Lung (tissue), 12 donors: ENCODE data around the gene HAPSTR1. TPM values are rescaled to one million over a fixed set of nuclear protein-coding genes. Genes with fewer than 3 reads are reported as not detected.

Experiments used
- ATAC-seq: fragments of 200-7000 bp; cut with Tn5 transposase; one replicate; pipeline ENCODE4 v1.9.1; 2020; ENCODE audit warnings: moderate number of reproducible peaks; ENCODE audit not compliant: insufficient read depth, low FRiP score
- DNase-seq, 3 donors: peaks; one replicate each; pipeline ENCODE4 v3.0.0-alpha.2; 2013 to 2017
- H3K27ac ChIP-seq, 2 donors: one replicate each; pipeline ENCODE4 v1.5.1; 2013; ENCODE audit warnings: mild to moderate bottlenecking in 2 of 2, moderate library complexity in 2 of 2, control low read depth in 1 of 2, inconsistent platforms in 1 of 2, low read depth in 1 of 2, low read length in 1 of 2
- H3K27me3 ChIP-seq, 3 donors: one replicate each; pipeline ENCODE4 v1.5.1; 2013; ENCODE audit warnings: low read length in 2 of 3; ENCODE audit not compliant: control insufficient read depth in 3 of 3, insufficient read depth in 3 of 3
- H3K36me3 ChIP-seq, 4 donors: one replicate each; pipeline ENCODE4 v1.5.1; 2013; ENCODE audit warnings: low read length in 4 of 4, mild to moderate bottlenecking in 1 of 4, moderate library complexity in 1 of 4; ENCODE audit not compliant: control insufficient read depth in 4 of 4, insufficient read depth in 4 of 4
- H3K4me1 ChIP-seq, 5 donors: one replicate each; pipeline ENCODE4 v1.5.1; 2013; ENCODE audit warnings: low read length in 5 of 5, mild to moderate bottlenecking in 2 of 5, moderate library complexity in 1 of 5; ENCODE audit not compliant: control insufficient read depth in 5 of 5, insufficient read depth in 5 of 5
- H3K4me3 ChIP-seq: one replicate; pipeline ENCODE4 v1.5.1; 2013; ENCODE audit warnings: mild to moderate bottlenecking, control low read depth, moderate library complexity
- H3K9ac ChIP-seq, 2 donors: one replicate each; pipeline ENCODE4 v1.5.1; 2013; ENCODE audit warnings: low read length in 2 of 2, control low read depth in 1 of 2; ENCODE audit not compliant: insufficient read depth in 1 of 2
- H3K9me3 ChIP-seq, 4 donors: one replicate each; pipeline ENCODE4 v1.5.1; 2013; ENCODE audit warnings: low read length in 3 of 4, mild to moderate bottlenecking in 1 of 4, moderate library complexity in 1 of 4; ENCODE audit not compliant: control insufficient read depth in 4 of 4, insufficient read depth in 3 of 4
- CTCF ChIP-seq: IDR thresholded peaks from 2 replicates; pipeline ENCODE4 v1.5.1; 2012; ENCODE audit warnings: mild to moderate bottlenecking; ENCODE audit errors: control extremely low read depth, extremely low read depth
- WGBS, 2 donors: extraction: QIAGEN DNeasy Blood & Tissue Kit; methylation state at CpG; one replicate each; pipeline ENCODE4 v1.1.7; 2013; 5-methylcytosine and 5-hydroxymethylcytosine counted together
- polyA plus RNA-seq, 2 donors: library from polyadenylated mRNA; stranded (reverse); fragments of 200-250 nt; gene quantifications; one replicate each; pipeline ENCODE4 v1.2.1, GENCODE V29; 2013
- total RNA-seq, 2 donors: library from RNA; depleted of rRNA in 1 of 2; stranded (reverse); fragments of >200 nt in 1 of 2; gene quantifications; one replicate each; pipeline ENCODE4 v1.2.1, GENCODE V29; 2014 to 2021
- donor health status: control.
- donor health status: control.
- donor health status: Bipolar disorder and iron deficiency.
- donor health status: healthy.
- donor health status: DM: yes; HTN: yes; CAD: no.

The HAPSTR1 gene
- total and polyA plus RNA-seq, 4 donors, result 10.1 to 81.7 (median 40.6) TPM

- Histone ChIP-seq H3K9ac (no peak overlapping the region), H3K27ac (no peak overlapping the region), H3K4me3 (no peak overlapping the region), H3K36me3 (no peaks in the 10 kb centered on the region), H3K4me1 (no peaks in the 10 kb centered on the region), H3K27me3 (no peaks in the 10 kb centered on the region), H3K9me3 (no peaks in the 10 kb centered on the region)
- no peak for DNase-seq
- no peak for ATAC-seq
- WGBS, 2 donors, result 82 to 90% methylated on average over 4 of the region's 4 CpGs
- TF ChIP-seq CTCF, result no peak
These were observed 37.0 kb upstream of the HAPSTR1 start for GRCh38 chr16:9054460-9054859.

GRCh38 chr16:9055115-9055514 is 36.3 kb upstream of the HAPSTR1 start:
- DNase-seq, result no peak
- no peaks in the 10 kb centered on the region for H3K36me3 ChIP-seq
- ATAC-seq, result no peak
- H3K9ac ChIP-seq, result no peak overlapping the region
- WGBS, 2 donors, result 90 to 95% methylated on average over 2 of the region's 2 CpGs
- no peak overlapping the region for H3K27ac ChIP-seq
- no peak overlapping the region for H3K4me3 ChIP-seq
- TF ChIP-seq CTCF, result no peak
- H3K4me1 ChIP-seq, result no peaks in the 10 kb centered on the region
- H3K9me3 ChIP-seq, result no peaks in the 10 kb centered on the region
- no peaks in the 10 kb centered on the region for H3K27me3 ChIP-seq

- Histone ChIP-seq H3K4me3 (no peak overlapping the region), H3K27me3 (no peaks in the 10 kb centered on the region), H3K4me1 (peaks cover 0 to 2% (median 0%) of the 10 kb centered on the region in 5 donors), H3K27ac (no peak overlapping the region), H3K36me3 (no peaks in the 10 kb centered on the region), H3K9me3 (no peaks in the 10 kb centered on the region), H3K9ac (no peak overlapping the region)
- 60 to 67% methylated on average over 2 of the region's 2 CpGs for WGBS, 2 donors
- ATAC-seq (no peak), DNase-seq (no peak)
- TF ChIP-seq CTCF, result no peak
These were observed 35.8 kb upstream of the HAPSTR1 start for GRCh38 chr16:9055661-9056060.

GRCh38 chr16:9056061-9056460 is 35.4 kb upstream of the HAPSTR1 start:
- Histone ChIP-seq H3K4me1 (peaks cover 0 to 3% (median 0%) of the 10 kb centered on the region in 5 donors), H3K36me3 (no peaks in the 10 kb centered on the region), H3K4me3 (no peak overlapping the region), H3K9me3 (no peaks in the 10 kb centered on the region), H3K27me3 (no peaks in the 10 kb centered on the region), H3K27ac (no peak overlapping the region), H3K9ac (no peak overlapping the region)
- ATAC-seq (no peak), DNase-seq (no peak)
- whole genome bisulfite sequencing, 2 donors, result 89% methylated on average over 9 of the region's 9 CpGs
- no peak for TF ChIP-seq CTCF
